Small intestine (tissue), 7 donors: ENCODE data around the gene ABR. TPM values are rescaled to one million over a fixed set of nuclear protein-coding genes. Genes with fewer than 3 reads are reported as not detected.
A peak's percentile ranks its signal among the peaks of the same experiment; 100 is the strongest.

Experiments used
- DNase-seq, 2 donors: peaks; one replicate each; pipeline versions ENCODE4 v3.0.0 to v3.0.0-alpha.2; 2013
- FAIRE-seq: peaks from 2 replicates; lab custom pipeline; 2012; peaks lifted over from hg19 to GRCh38; lab: Jason Lieb, UNC
- H3K27ac ChIP-seq, 3 donors: one replicate each; pipeline ENCODE4 v1.5.1; 2013; ENCODE audit warnings: low read length in 2 of 3, mild to moderate bottlenecking in 2 of 3, control low read depth in 1 of 3, inconsistent platforms in 1 of 3, low read depth in 1 of 3, moderate library complexity in 1 of 3
- H3K27me3 ChIP-seq, 3 donors: one replicate each; pipeline ENCODE4 v1.6.1; 2013; ENCODE audit warnings: low read length in 3 of 3, inconsistent platforms in 1 of 3; ENCODE audit not compliant: control insufficient read depth in 3 of 3, insufficient read depth in 3 of 3
- H3K36me3 ChIP-seq, 3 donors: one replicate each; pipeline ENCODE4 v1.6.1; 2013; ENCODE audit warnings: low read length in 3 of 3, inconsistent platforms in 1 of 3, low read depth in 1 of 3, mild to moderate bottlenecking in 1 of 3, moderate library complexity in 1 of 3; ENCODE audit not compliant: control insufficient read depth in 3 of 3, insufficient read depth in 2 of 3
- H3K4me1 ChIP-seq, 3 donors: one replicate each; pipeline ENCODE4 v1.6.1; 2013; ENCODE audit warnings: low read length in 2 of 3, inconsistent platforms in 1 of 3, low read depth in 1 of 3, mild to moderate bottlenecking in 1 of 3, moderate library complexity in 1 of 3; ENCODE audit not compliant: control insufficient read depth in 3 of 3, insufficient read depth in 2 of 3
- H3K4me3 ChIP-seq, 3 donors: one replicate each; pipeline ENCODE4 v1.5.1; 2013; ENCODE audit warnings: low read length in 3 of 3, control low read depth in 1 of 3, inconsistent platforms in 1 of 3, low read depth in 1 of 3, mild to moderate bottlenecking in 1 of 3, moderate library complexity in 1 of 3
- H3K9me3 ChIP-seq, 2 donors: one replicate each; pipeline ENCODE4 v1.6.1; 2013; ENCODE audit warnings: low read depth in 1 of 2, low read length in 1 of 2; ENCODE audit not compliant: control insufficient read depth in 2 of 2, insufficient read depth in 1 of 2
- WGBS, 3 donors: extraction: QIAGEN DNeasy Blood & Tissue Kit; methylation state at CpG; one replicate each; pipeline ENCODE4 v1.1.7; 2013; 5-methylcytosine and 5-hydroxymethylcytosine counted together
- polyA plus RNA-seq, 4 donors: library from polyadenylated mRNA; stranded (reverse) in 3 of 4; unstranded in 1 of 4; fragments of 200-250 nt in 3 of 4; fragments of 120-200 nt in 1 of 4; gene quantifications; one replicate each; pipeline versions ENCODE4 v1.2.1 to v1.2.3, GENCODE V29; 2013
- donor health status: healthy with polysubstance abuse.
- donor health status: control.
- donor health status: control.
- donor health status: Bipolar disorder and iron deficiency.
- donor health status: healthy.

ABR gene
- polyA plus RNA-seq, 4 donors: 69.8 to 131 (median 83.5) TPM

- H3K4me3 ChIP-seq: peak overlapping the region in 1 of 3 donors; percentile 25
- 72 to 89% (median 85%) methylated on average over 32 to 45 of the region's 45 CpGs for WGBS, 3 donors
These were observed 148.9 kb downstream of the ABR start for GRCh38 chr17:1030684-1031532.

GRCh38 chr17:1029922-1030644 lies 149.7 kb downstream of the ABR start:
- peak overlapping the region in 1 of 3 donors; percentile 51 for H3K27ac ChIP-seq
- DNase-seq: no peak
- H3K27me3 ChIP-seq: no peaks in the 10 kb centered on the region
- WGBS, 3 donors: 76 to 81% (median 79%) methylated on average over 20 of the region's 20 CpGs
- H3K4me3 ChIP-seq: peak overlapping the region in 1 of 3 donors; percentile 25
- no peak for FAIRE-seq
- no peaks in the 10 kb centered on the region for H3K4me1 ChIP-seq
- peaks cover 9 to 88% (median 9%) of the 10 kb centered on the region in 3 donors for H3K36me3 ChIP-seq
- H3K9me3 ChIP-seq: no peaks in the 10 kb centered on the region

More at GRCh38 chr17:1030684-1031532, 148.9 kb downstream of the ABR start:
- H3K27ac ChIP-seq: peak overlapping the region in 1 of 3 donors; percentile 24
- H3K9me3 ChIP-seq: no peaks in the 10 kb centered on the region
- no peaks in the 10 kb centered on the region for H3K27me3 ChIP-seq
- DNase-seq (no peak), FAIRE-seq (no peak)
- no peaks in the 10 kb centered on the region for H3K4me1 ChIP-seq
- H3K36me3 ChIP-seq: peaks cover 6 to 84% (median 9%) of the 10 kb centered on the region in 3 donors

GRCh38 chr17:1029196-1029921 lies 150.4 kb downstream of the ABR start:
- H3K9me3 ChIP-seq: no peaks in the 10 kb centered on the region
- DNase-seq (no peak), FAIRE-seq (no peak)
- H3K27me3 ChIP-seq: no peaks in the 10 kb centered on the region
- peaks cover 7 to 81% (median 7%) of the 10 kb centered on the region in 3 donors for H3K36me3 ChIP-seq
- WGBS, 3 donors: 77 to 86% (median 84%) methylated on average over 30 of the region's 30 CpGs
- no peaks in the 10 kb centered on the region for H3K4me1 ChIP-seq
- H3K4me3 ChIP-seq: no peak overlapping the region
- peak overlapping the region in 1 of 3 donors; percentile 51 for H3K27ac ChIP-seq

GRCh38 chr17:1027044-1027443 lies 152.7 kb downstream of the ABR start:
- H3K9me3 ChIP-seq: no peaks in the 10 kb centered on the region
- H3K27me3 ChIP-seq: no peaks in the 10 kb centered on the region
- H3K4me3 ChIP-seq: no peak overlapping the region
- no peak for DNase-seq
- peaks cover 4 to 83% (median 5%) of the 10 kb centered on the region in 3 donors for H3K36me3 ChIP-seq
- no peaks in the 10 kb centered on the region for H3K4me1 ChIP-seq
- WGBS, 3 donors: 83 to 90% (median 88%) methylated on average over 9 of the region's 9 CpGs
- no peak for FAIRE-seq
- H3K27ac ChIP-seq: no peak overlapping the region

GRCh38 chr17:1026599-1026975 lies 153.2 kb downstream of the ABR start:
- FAIRE-seq (no peak), DNase-seq (no peak)
- Histone ChIP-seq H3K36me3 (peaks cover 4 to 85% (median 5%) of the 10 kb centered on the region in 3 donors), H3K27me3 (no peaks in the 10 kb centered on the region), H3K9me3 (no peaks in the 10 kb centered on the region), H3K4me3 (no peak overlapping the region), H3K4me1 (no peaks in the 10 kb centered on the region), H3K27ac (no peak overlapping the region)
- WGBS, 3 donors: 89 to 92% (median 91%) methylated on average over 9 to 10 of the region's 10 CpGs

GRCh38 chr17:1025733-1026598 lies 153.8 kb downstream of the ABR start:
- DNase-seq (no peak), FAIRE-seq (no peak)
- Histone ChIP-seq H3K9me3 (no peaks in the 10 kb centered on the region), H3K36me3 (peaks cover 4 to 86% (median 5%) of the 10 kb centered on the region in 3 donors), H3K27ac (no peak overlapping the region), H3K4me1 (no peaks in the 10 kb centered on the region), H3K27me3 (no peaks in the 10 kb centered on the region), H3K4me3 (no peak overlapping the region)
- 89 to 91% (median 90%) methylated on average over 28 to 30 of the region's 30 CpGs for WGBS, 3 donors

GRCh38 chr17:1024076-1024475 lies 155.7 kb downstream of the ABR start:
- WGBS, 3 donors: 90 to 96% (median 94%) methylated on average over 27 of the region's 27 CpGs
- Histone ChIP-seq H3K36me3 (peaks cover 4 to 86% (median 8%) of the 10 kb centered on the region in 3 donors), H3K27me3 (no peaks in the 10 kb centered on the region), H3K4me1 (peaks cover 0 to 9% (median 0%) of the 10 kb centered on the region in 3 donors), H3K4me3 (no peak overlapping the region), H3K27ac (no peak overlapping the region), H3K9me3 (no peaks in the 10 kb centered on the region)
- no peak for DNase-seq
- FAIRE-seq: no peak
